Chondrocyte (in vitro differentiated cells): ENCODE data around the gene LAMA1. TPM values are rescaled to one million over a fixed set of nuclear protein-coding genes. Genes with fewer than 3 reads are reported as not detected.

Experiments used
- DNase-seq: peaks from one replicate; pipeline ENCODE4 v3.0.0; 2021; ENCODE audit warnings: mixed read lengths, low spot score
- H3K27ac Mint-ChIP-seq: one replicate; pipeline ENCODE4 v1.8.0; 2021; ENCODE audit warnings: mild to moderate bottlenecking, moderate library complexity, mixed read lengths; ENCODE audit not compliant: unreplicated experiment
- H3K27me3 Mint-ChIP-seq: 2 replicates; pipeline ENCODE4 v1.8.0; 2021; ENCODE audit warnings: low read depth, mixed read lengths
- H3K36me3 Mint-ChIP-seq: 2 replicates; pipeline ENCODE4 v1.8.0; 2021; ENCODE audit warnings: low read depth, mixed read lengths
- H3K4me1 Mint-ChIP-seq: 2 replicates; pipeline ENCODE4 v1.8.0; 2021; ENCODE audit warnings: low read depth, mild to moderate bottlenecking, mixed read lengths
- H3K4me3 Mint-ChIP-seq: one replicate; pipeline ENCODE4 v1.8.0; 2021; ENCODE audit warnings: mild to moderate bottlenecking, moderate library complexity, mixed read lengths; ENCODE audit not compliant: unreplicated experiment
- H3K9me3 Mint-ChIP-seq: 2 replicates; pipeline ENCODE4 v1.8.0; 2021; ENCODE audit warnings: low read depth, mixed read lengths
- CTCF ChIP-seq: fragments of 200-600 bp; sonication (generic); IDR thresholded peaks from 2 replicates; pipeline ENCODE4 v1.5.0; 2021; ENCODE audit warnings: antibody characterized with exemption, mild to moderate bottlenecking, moderate library complexity
- total RNA-seq: library from RNA; stranded (reverse); gene quantifications from 3 replicates; pipeline ENCODE4 v1.2.1, GENCODE V29; 2021

LAMA1 gene
- total RNA-seq, 1 donor from 2014 or later, result 2.3 TPM

GRCh38 chr18:7157760-7158159, 40.2 kb upstream of the LAMA1 start:
- DNase-seq, result no peak
- no peak overlapping the region for H3K27ac Mint-ChIP-seq
- H3K27me3 Mint-ChIP-seq, result no peaks in the 10 kb centered on the region
- H3K4me3 Mint-ChIP-seq, result no peak overlapping the region
- TF ChIP-seq CTCF, result no peak
- H3K9me3 Mint-ChIP-seq, result no peaks in the 10 kb centered on the region
- peaks cover 12% of the 10 kb centered on the region for H3K4me1 Mint-ChIP-seq
- H3K36me3 Mint-ChIP-seq, result no peaks in the 10 kb centered on the region

GRCh38 chr18:7155887-7156286, 38.3 kb upstream of the LAMA1 start:
- DNase-seq, result no peak
- peaks cover 15% of the 10 kb centered on the region for H3K4me1 Mint-ChIP-seq
- no peaks in the 10 kb centered on the region for H3K9me3 Mint-ChIP-seq
- no peaks in the 10 kb centered on the region for H3K36me3 Mint-ChIP-seq
- TF ChIP-seq CTCF, result no peak
- H3K27ac Mint-ChIP-seq, result no peak overlapping the region
- H3K27me3 Mint-ChIP-seq, result no peaks in the 10 kb centered on the region
- H3K4me3 Mint-ChIP-seq, result no peak overlapping the region

GRCh38 chr18:7155092-7155491, 37.5 kb upstream of the LAMA1 start:
- TF ChIP-seq CTCF, result no peak
- H3K4me3 Mint-ChIP-seq, result no peak overlapping the region
- no peak for DNase-seq
- no peak overlapping the region for H3K27ac Mint-ChIP-seq
- no peaks in the 10 kb centered on the region for H3K27me3 Mint-ChIP-seq
- H3K36me3 Mint-ChIP-seq, result no peaks in the 10 kb centered on the region
- H3K9me3 Mint-ChIP-seq, result no peaks in the 10 kb centered on the region
- peaks cover 15% of the 10 kb centered on the region for H3K4me1 Mint-ChIP-seq

- Mint-ChIP-seq H3K9me3 (no peaks in the 10 kb centered on the region), H3K4me1 (peaks cover 7% of the 10 kb centered on the region), H3K27ac (no peak overlapping the region), H3K36me3 (no peaks in the 10 kb centered on the region), H3K4me3 (no peak overlapping the region), H3K27me3 (no peaks in the 10 kb centered on the region)
- no peak for TF ChIP-seq CTCF
- DNase-seq, result no peak
These were observed 34.8 kb upstream of the LAMA1 start for GRCh38 chr18:7152440-7152839.

- no peak for DNase-seq
- no peaks in the 10 kb centered on the region for H3K36me3 Mint-ChIP-seq
- H3K27ac Mint-ChIP-seq, result no peak overlapping the region
These were observed 29.8 kb upstream of the LAMA1 start for GRCh38 chr18:7147399-7147798.

More at GRCh38 chr18:7147399-7147798, 29.8 kb upstream of the LAMA1 start:
- Mint-ChIP-seq H3K4me3 (no peak overlapping the region), H3K9me3 (no peaks in the 10 kb centered on the region), H3K27me3 (peaks cover 1% of the 10 kb centered on the region), H3K4me1 (peaks cover 5% of the 10 kb centered on the region)
- no peak for TF ChIP-seq CTCF
